ENCODE results near the gene CCDC136.

DNA sequence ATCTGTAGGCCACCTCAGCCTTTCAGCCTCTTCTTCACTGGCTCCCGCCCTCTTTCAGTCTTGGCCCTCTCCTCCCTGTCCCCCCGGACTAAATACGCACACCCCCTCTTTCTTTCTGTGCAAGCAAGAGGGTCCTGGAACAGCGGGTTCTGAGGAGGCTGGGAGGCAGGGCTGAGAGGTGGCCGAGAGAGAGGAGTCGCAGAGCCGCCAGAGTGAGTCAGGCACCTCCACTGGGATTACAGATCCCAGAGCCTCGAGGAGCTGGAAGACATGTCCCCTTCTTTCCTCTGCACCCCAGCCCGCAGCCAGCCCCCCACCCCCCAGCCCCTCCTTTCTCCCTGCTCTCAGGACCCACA, 182 bp downstream of the CCDC136 start:
- TF ChIP-seq, protein P1, sequence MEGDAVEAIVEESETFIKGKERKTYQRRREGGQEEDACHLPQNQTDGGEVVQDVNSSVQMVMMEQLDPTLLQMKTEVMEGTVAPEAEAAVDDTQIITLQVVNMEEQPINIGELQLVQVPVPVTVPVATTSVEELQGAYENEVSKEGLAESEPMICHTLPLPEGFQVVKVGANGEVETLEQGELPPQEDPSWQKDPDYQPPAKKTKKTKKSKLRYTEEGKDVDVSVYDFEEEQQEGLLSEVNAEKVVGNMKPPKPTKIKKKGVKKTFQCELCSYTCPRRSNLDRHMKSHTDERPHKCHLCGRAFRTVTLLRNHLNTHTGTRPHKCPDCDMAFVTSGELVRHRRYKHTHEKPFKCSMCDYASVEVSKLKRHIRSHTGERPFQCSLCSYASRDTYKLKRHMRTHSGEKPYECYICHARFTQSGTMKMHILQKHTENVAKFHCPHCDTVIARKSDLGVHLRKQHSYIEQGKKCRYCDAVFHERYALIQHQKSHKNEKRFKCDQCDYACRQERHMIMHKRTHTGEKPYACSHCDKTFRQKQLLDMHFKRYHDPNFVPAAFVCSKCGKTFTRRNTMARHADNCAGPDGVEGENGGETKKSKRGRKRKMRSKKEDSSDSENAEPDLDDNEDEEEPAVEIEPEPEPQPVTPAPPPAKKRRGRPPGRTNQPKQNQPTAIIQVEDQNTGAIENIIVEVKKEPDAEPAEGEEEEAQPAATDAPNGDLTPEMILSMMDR (conservative IDR thresholded peaks at IDR 0.05; ENCODE audit: low read length) = no peak
- TF ChIP-seq EZH2phosphoT487 (IDR thresholded peaks at IDR 0.05; ENCODE audit: borderline replicate concordance, low read depth, low read length) = no peak

Measured in OCI-LY7 (cell line).